SH-SY5Y (cell line): Measurements from ENCODE around the gene TIMP4.

Experiments
- GATA2 ChIP-seq: IDR thresholded peaks from 2 replicates; pipeline ENCODE4 v1.6.1; 2011; ENCODE audit warnings: mild to moderate bottlenecking, low read depth, low read length
- GATA3 ChIP-seq: IDR thresholded peaks from 2 replicates; pipeline ENCODE4 v1.6.1; 2011; ENCODE audit warnings: low read depth, mild to moderate bottlenecking, low read length, moderate library complexity

DNA sequence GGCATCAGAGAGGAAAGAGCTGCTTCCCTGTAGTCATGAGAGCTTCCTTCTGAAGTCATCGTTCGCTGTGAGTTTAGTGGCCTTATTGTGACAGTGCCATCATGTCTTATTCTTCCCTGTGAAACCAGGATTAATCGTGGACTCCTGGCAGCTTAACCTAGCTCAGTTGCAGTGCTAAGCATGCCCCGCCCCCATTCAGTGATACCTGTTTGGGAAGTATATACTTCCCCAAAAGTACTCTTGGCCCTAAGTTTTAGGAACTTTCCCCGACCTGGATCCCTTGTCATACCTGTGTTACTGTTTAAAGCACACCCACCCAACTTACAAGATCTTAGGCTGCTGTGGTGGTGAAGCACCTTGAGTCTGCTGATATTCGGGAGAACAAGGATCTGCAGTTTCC is 32.1 kb upstream of the TIMP4 start:
- TF ChIP-seq GATA2: no peak
- TF ChIP-seq GATA3: no peak
